HG03095 (cell line): ENCODE measurements around the gene SYNGR3.
"Not testable (repeated sequence)": the region's sequence is repeated elsewhere in the genome, so short reads cannot be mapped to it uniquely, and the experiment has no call there.

ENCODE experiments used
- ATAC-seq: cut with Tn5 transposase; IDR thresholded peaks from one replicate; pipeline ENCODE4 v1.9.1; 2021; ENCODE audit warnings: moderate library complexity; ENCODE audit not compliant: unreplicated experiment

The SYNGR3 gene

GRCh38 chr16:1989209-1990100 lies at the start of gene SYNGR3:
SYNGR3 (plus strand) TSS chr16:1989970; CDS start chr16:1990103, 133 bp downstream.
- ATAC-seq, result no peak

- ATAC-seq, result no peak
Observed at GRCh38 chr16:1940273-1941161, 49.3 kb upstream of the SYNGR3 start.

GRCh38 chr16:1941162-1942046 lies 48.4 kb upstream of the SYNGR3 start:
- no peak for ATAC-seq

- no peak for ATAC-seq
Observed at GRCh38 chr16:1942047-1942809, 47.5 kb upstream of the SYNGR3 start.

GRCh38 chr16:1942810-1943726 lies 46.7 kb upstream of the SYNGR3 start, which contains the start of gene MSRB1:
MSRB1 (minus strand) TSS chr16:1943199; CDS start chr16:1943156, 43 bp downstream.
- ATAC-seq, result peak; percentile 89

- no peak for ATAC-seq
Observed at GRCh38 chr16:1944612-1945199, 45.1 kb upstream of the SYNGR3 start.

GRCh38 chr16:1945559-1946391 lies 44.0 kb upstream of the SYNGR3 start:
- ATAC-seq, result no peak

GRCh38 chr16:1946495-1947368 lies 43.0 kb upstream of the SYNGR3 start:
- no peak for ATAC-seq

GRCh38 chr16:1947369-1947670 lies 42.5 kb upstream of the SYNGR3 start:
- ATAC-seq, result no peak

GRCh38 chr16:1949507-1949906 lies 40.3 kb upstream of the SYNGR3 start:
- no peak for ATAC-seq

- ATAC-seq, result no peak
Observed at GRCh38 chr16:1950047-1950446, 39.7 kb upstream of the SYNGR3 start.

GRCh38 chr16:1950559-1950958 lies 39.2 kb upstream of the SYNGR3 start:
- no peak for ATAC-seq

GRCh38 chr16:1953734-1954133 lies 36.0 kb upstream of the SYNGR3 start:
- ATAC-seq, result no peak

GRCh38 chr16:1957434-1958142 lies 32.2 kb upstream of the SYNGR3 start:
- ATAC-seq, result not testable (repeated sequence)

- not testable (repeated sequence) for ATAC-seq
Observed at GRCh38 chr16:1958143-1958491, 31.7 kb upstream of the SYNGR3 start.

GRCh38 chr16:1958715-1959268 lies 31.0 kb upstream of the SYNGR3 start:
- peak; percentile 6 for ATAC-seq
